SK-N-SH (cell line): ENCODE results near the gene ALDOA. TPM values are rescaled to one million over a fixed set of nuclear protein-coding genes. Genes with fewer than 3 reads are reported as not detected.

ENCODE experiments used
- CTCF ChIA-PET: fragments of 300-600, 350-600 bp; formaldehyde crosslinking; extraction: SDS; loops from one replicate; lab custom pipeline; 2021; lab: Yijun Ruan, JAX
- POLR2A ChIA-PET: fragments of 350-600 bp; sonication (Branson Sonifier 250); formaldehyde crosslinking; extraction: SDS; loops from one replicate; lab custom pipeline; 2020; ENCODE audit warnings: antibody characterized with exemption, inconsistent platforms; lab: Yijun Ruan, JAX
- DNase-seq: peaks from one replicate; pipeline ENCODE4 v3.0.0; 2012
- H2AFZ ChIP-seq: fragments of 200-600 bp; sonication (generic); 2 replicates; pipeline ENCODE4 v1.8.1; 2016; ENCODE audit warnings: antibody characterized with exemption, mild to moderate bottlenecking, low read depth
- H3F3A ChIP-seq: fragments of 200-600 bp; sonication (generic); replicated peaks from 2 replicates; pipeline ENCODE3; 2016; ENCODE audit warnings: antibody characterized with exemption, mild to moderate bottlenecking; ENCODE audit not compliant: insufficient read depth
- H3K27ac ChIP-seq, 2 experiments: fragments of 200-500 bp in 1 of 2; fragments of 200-600 bp in 1 of 2; sonication (Bioruptor generic) in 1 of 2; sonication (generic), shearing (Covaris generic) in 1 of 2; 2 replicates each; pipeline versions ENCODE4 v1.5.1 to v1.6.1; 2014 to 2016; ENCODE audit warnings: low read depth in 2 of 2, inconsistent platforms in 1 of 2, low read length in 1 of 2, mild to moderate bottlenecking in 1 of 2, mixed read lengths in 1 of 2
- H3K27me3 ChIP-seq: fragments of 200-600 bp; sonication (generic), shearing (Covaris generic); 2 replicates; pipeline ENCODE4 v1.6.1; 2016; ENCODE audit warnings: mixed run types; ENCODE audit not compliant: insufficient read depth
- H3K36me3 ChIP-seq, 2 experiments: fragments of 200-500 bp in 1 of 2; fragments of 200-600 bp in 1 of 2; sonication (Bioruptor generic) in 1 of 2; sonication (generic) in 1 of 2; replicated peaks in 1 of 2; 2 replicates each; pipeline versions ENCODE3 to v1.5.1; 2014 to 2016; ENCODE audit warnings: low read length in 1 of 2, mild to moderate bottlenecking in 1 of 2; ENCODE audit not compliant: insufficient read depth in 2 of 2, control insufficient read depth in 1 of 2
- H3K4me1 ChIP-seq, 2 experiments: fragments of 200-500 bp in 1 of 2; fragments of 200-600 bp in 1 of 2; sonication (Bioruptor generic) in 1 of 2; sonication (generic), shearing (Covaris generic) in 1 of 2; 2 replicates each; pipeline versions ENCODE4 v1.5.1 to v1.6.1; 2014 to 2016; ENCODE audit warnings: low read depth in 1 of 2, low read length in 1 of 2, mixed run types in 1 of 2; ENCODE audit not compliant: insufficient read depth in 2 of 2, control insufficient read depth in 1 of 2
- H3K4me2 ChIP-seq: fragments of 200-600 bp; sonication (generic), shearing (Covaris generic); 2 replicates; pipeline ENCODE4 v1.6.1; 2017; ENCODE audit warnings: mixed run types
- H3K4me3 ChIP-seq, 2 experiments: fragments of 200-500 bp in 1 of 2; fragments of 200-600 bp in 1 of 2; sonication (Bioruptor generic) in 1 of 2; sonication (generic), shearing (Covaris generic) in 1 of 2; 2 replicates each; pipeline versions ENCODE4 v1.5.1 to v1.8.1; 2014 to 2016; ENCODE audit warnings: low read depth in 2 of 2, inconsistent platforms in 1 of 2, low read length in 1 of 2, mild to moderate bottlenecking in 1 of 2, mixed read lengths in 1 of 2, moderate library complexity in 1 of 2
- H3K79me2 ChIP-seq: fragments of 200-600 bp; sonication (generic); 2 replicates; pipeline ENCODE4 v1.8.1; 2017; ENCODE audit warnings: mild to moderate bottlenecking; ENCODE audit not compliant: insufficient read depth
- H3K9ac ChIP-seq: fragments of 200-600 bp; sonication (generic); 2 replicates; pipeline ENCODE4 v1.6.1; 2017; ENCODE audit warnings: mixed run types
- H3K9me2 ChIP-seq: fragments of 200-600 bp; sonication (generic); 2 replicates; pipeline ENCODE4 v1.6.1; 2017; ENCODE audit warnings: mixed run types
- H3K9me3 ChIP-seq: fragments of 200-600 bp; sonication (generic); 2 replicates; pipeline ENCODE4 v1.6.1; 2017; ENCODE audit warnings: mixed run types, mild to moderate bottlenecking, moderate library complexity
- H4K20me1 ChIP-seq: fragments of 200-600 bp; sonication (generic); 2 replicates; pipeline ENCODE4 v1.6.1; 2017; ENCODE audit warnings: mild to moderate bottlenecking, mixed run types; ENCODE audit not compliant: insufficient read depth
- CHD2 ChIP-seq: fragments of 150-350 bp; IDR thresholded peaks from 2 replicates; pipeline ENCODE4 v1.6.1; 2018; ENCODE audit warnings: low read length; ENCODE audit not compliant: partially characterized antibody
- CTCF ChIP-seq: fragments of 200-600 bp; sonication (generic); IDR thresholded peaks from 2 replicates; pipeline ENCODE4 v1.6.1; 2017; ENCODE audit warnings: antibody characterized with exemption, mild to moderate bottlenecking, moderate library complexity
- ELF1 ChIP-seq: IDR thresholded peaks from 2 replicates; pipeline ENCODE4 v1.4.0; 2012
- EZH2phosphoT487 ChIP-seq: fragments of 200-600 bp; sonication (generic); IDR thresholded peaks from 2 replicates; pipeline ENCODE4 v1.6.1; 2017; ENCODE audit warnings: low read depth, mixed run types, mild to moderate bottlenecking, antibody characterized with exemption, moderate library complexity, borderline replicate concordance
- FOXJ3 ChIP-seq: sonication (generic); formaldehyde crosslinking; IDR thresholded peaks from 2 replicates; pipeline ENCODE4 v1.5.1; 2020; ENCODE audit warnings: mild to moderate bottlenecking, missing genetic modification reagents
- GABPA ChIP-seq: IDR thresholded peaks from 2 replicates; pipeline ENCODE4 v1.4.0; 2012; ENCODE audit warnings: low read depth, mild to moderate bottlenecking
- GATA2 ChIP-seq: sonication (generic); formaldehyde crosslinking; IDR thresholded peaks from 2 replicates; pipeline ENCODE4 v1.5.0; 2020; ENCODE audit warnings: mild to moderate bottlenecking, missing genetic modification reagents
- IRF3 ChIP-seq: fragments of 150-350 bp; IDR thresholded peaks from 2 replicates; pipeline ENCODE4 v1.6.1; 2016; ENCODE audit warnings: mild to moderate bottlenecking, low read depth, low read length
- JUND ChIP-seq: IDR thresholded peaks from 2 replicates; pipeline ENCODE4 v1.4.0; 2012
- MAX ChIP-seq: IDR thresholded peaks from 2 replicates; pipeline ENCODE4 v1.4.0; 2012; ENCODE audit warnings: low read depth
- MEF2A ChIP-seq: IDR thresholded peaks from 2 replicates; pipeline ENCODE4 v1.4.0; 2012; ENCODE audit warnings: low read depth, borderline replicate concordance
- MXI1 ChIP-seq: IDR thresholded peaks from 2 replicates; pipeline ENCODE4 v1.6.1; 2012; ENCODE audit warnings: mild to moderate bottlenecking, low read depth, low read length, improper control_type of control experiment
- NFIC ChIP-seq: IDR thresholded peaks from 2 replicates; pipeline ENCODE4 v1.4.0; 2012; ENCODE audit warnings: borderline replicate concordance
- NRF1 ChIP-seq: IDR thresholded peaks from 2 replicates; pipeline ENCODE4 v1.6.1; 2012; ENCODE audit warnings: low read depth, mild to moderate bottlenecking, low read length
- PBX3 ChIP-seq: IDR thresholded peaks from 2 replicates; pipeline ENCODE4; 2012
- POLR2AphosphoS5 ChIP-seq: IDR thresholded peaks from 2 replicates; pipeline ENCODE4 v1.6.1; 2012; ENCODE audit warnings: low read depth, low read length
- RAD21 ChIP-seq: IDR thresholded peaks from 2 replicates; pipeline ENCODE4 v1.6.1; 2012; ENCODE audit warnings: mild to moderate bottlenecking, low read length
- REST ChIP-seq: IDR thresholded peaks from 2 replicates; pipeline ENCODE4 v1.6.1; 2012; ENCODE audit warnings: mild to moderate bottlenecking, low read depth, low read length, moderate library complexity
- RFX5 ChIP-seq: IDR thresholded peaks from 2 replicates; pipeline ENCODE4 v1.6.1; 2012; ENCODE audit warnings: mild to moderate bottlenecking, improper control_type of control experiment, low read length
- RXRA ChIP-seq: IDR thresholded peaks from 2 replicates; pipeline ENCODE4 v1.4.0; 2012; ENCODE audit warnings: low read depth, mild to moderate bottlenecking, borderline replicate concordance
- SIN3A ChIP-seq: IDR thresholded peaks from 2 replicates; pipeline ENCODE4 v1.6.1; 2012; ENCODE audit warnings: low read depth, mild to moderate bottlenecking, low read length, moderate library complexity, borderline replicate concordance
- SMC3 ChIP-seq: IDR thresholded peaks from 2 replicates; pipeline ENCODE4 v1.6.1; 2012; ENCODE audit warnings: low read depth, low read length, improper control_type of control experiment
- TCF12 ChIP-seq: IDR thresholded peaks from 2 replicates; pipeline ENCODE4 v1.4.0; 2012
- TEAD4 ChIP-seq: IDR thresholded peaks from 2 replicates; pipeline ENCODE4 v1.4.0; 2012; ENCODE audit warnings: mild to moderate bottlenecking, borderline replicate concordance; ENCODE audit not compliant: insufficient read depth
- USF1 ChIP-seq: IDR thresholded peaks from 2 replicates; pipeline ENCODE4 v1.4.0; 2012; ENCODE audit warnings: low read depth, borderline replicate concordance
- WGBS: methylation state at CpG from one replicate; pipeline ENCODE4 v1.1.6; 2017; ENCODE audit warnings: low lambda C conversion rate; 5-methylcytosine and 5-hydroxymethylcytosine counted together
- polyA plus RNA-seq, 3 experiments: library from polyadenylated mRNA; depleted of rRNA; stranded (reverse); fragments of >200 nt; gene quantifications; 2 replicates each; pipeline ENCODE4 v1.2.3, GENCODE V29; 2012

ALDOA gene
- polyA plus RNA-seq, 1 of the 3 experiments (the other 2 are of a cell fraction): 641 TPM

GRCh38 chr16:30096105-30096861 is 30.7 kb downstream of the ALDOA start, which contains the start of gene YPEL3:
YPEL3 (minus strand) TSS chr16:30096213; CDS start chr16:30095482, 731 bp downstream.
- CTCF ChIA-PET: interaction anchor here (1.0 to 2.2 kb wide), 3 partner anchors 16 to 89 kb away, joined by 3 to 12 read pairs (median 3); partner anchors contain the start of gene GDPD3
- WGBS: 50% methylated on average over 23 of the region's 77 CpGs
- DNase-seq: peak; percentile 99

More at GRCh38 chr16:30096105-30096861, 30.7 kb downstream of the ALDOA start, which contains the start of gene YPEL3:
- Histone ChIP-seq H3K4me2 (peak within 1 kb of the TSS; percentile 94), H3K79me2 (peaks cover 4% of the 10 kb centered on the region; the same call in 1 of the 2 replicates), H3K27ac (peak within 1 kb of the TSS; percentile 51 to 85; a peak in 3 of 4 replicates), H3K36me3 (no peaks in the 10 kb centered on the region), H4K20me1 (no peaks in the 10 kb centered on the region), H3K9ac (peak within 1 kb of the TSS; percentile 57), H2AFZ (peak within 1 kb of the TSS; percentile 75; the same call in 1 of the 2 replicates), H3K9me3 (no peaks in the 10 kb centered on the region), H3K9me2 (no peaks in the 10 kb centered on the region), H3K27me3 (no peaks in the 10 kb centered on the region), H3F3A (peaks cover 11% of the 10 kb centered on the region), H3K4me3 (peak within 1 kb of the TSS; percentile 47 to 63), H3K4me1 (peaks cover 0 to 31% of the 10 kb centered on the region in 2 experiments; a peak in 1 of 4 replicates)
- POLR2A ChIA-PET: interaction anchor here (1.4 kb wide), 1 partner anchor 31 kb away, joined by 5 read pairs; the partner anchor contains the start of gene ALDOA
- TF ChIP-seq RFX5: no peak
- 0 out of 2 replicates have a peak, but pooled peaks have one; percentile 15 for TF ChIP-seq MXI1
- no peak for TF ChIP-seq RAD21
- peak; percentile 70 for TF ChIP-seq MAX
- TF ChIP-seq SMC3: no peak
- TF ChIP-seq NRF1: peak; percentile 41
- TF ChIP-seq USF1: no peak
- no peak for TF ChIP-seq IRF3
- 0 out of 2 replicates have a peak, but pooled peaks have one; percentile 33 for TF ChIP-seq POLR2AphosphoS5
- TF ChIP-seq NFIC: no peak
- TF ChIP-seq EZH2phosphoT487: no peak
- no peak for TF ChIP-seq RXRA
- no peak for TF ChIP-seq FOXJ3 (CRISPR knock-in tag)
- peak; percentile 74; the same call in 1 of the 2 replicates for TF ChIP-seq SIN3A
- no peak for TF ChIP-seq PBX3
- TF ChIP-seq GATA2 (CRISPR knock-in tag): no peak
- no peak for TF ChIP-seq GABPA
- TF ChIP-seq ELF1: peak; percentile 19; the same call in 1 of the 2 replicates
- peak; percentile 76 for TF ChIP-seq CHD2
- TF ChIP-seq CTCF: no peak
- no peak for TF ChIP-seq JUND
- TF ChIP-seq TEAD4: 0 out of 2 replicates have a peak, but pooled peaks have one; percentile 47
- TF ChIP-seq MEF2A: no peak
- no peak for TF ChIP-seq REST
- no peak for TF ChIP-seq TCF12
- TF ChIP-seq, all 33 proteins: peak for 8
